Stimulated activated CD4-positive, alpha-beta T cell treated with anti-CD3 and anti-CD28 coated beads, Interleukin-12 subunit alpha, Interleukin-12 subunit beta, amount 100 ng/mL, for 48 hours (primary cell): ENCODE results near the gene DUS2.
"Not testable (repeated sequence)": the region's sequence is repeated elsewhere in the genome, so short reads cannot be mapped to it uniquely, and the experiment has no call there.

Source experiments
- DNase-seq, 3 donors: peaks; one replicate each; pipeline ENCODE4 v3.0.0-alpha.2; 2020; ENCODE audit warnings: low read depth in 2 of 3, low spot score in 1 of 3

DUS2 gene

DNA sequence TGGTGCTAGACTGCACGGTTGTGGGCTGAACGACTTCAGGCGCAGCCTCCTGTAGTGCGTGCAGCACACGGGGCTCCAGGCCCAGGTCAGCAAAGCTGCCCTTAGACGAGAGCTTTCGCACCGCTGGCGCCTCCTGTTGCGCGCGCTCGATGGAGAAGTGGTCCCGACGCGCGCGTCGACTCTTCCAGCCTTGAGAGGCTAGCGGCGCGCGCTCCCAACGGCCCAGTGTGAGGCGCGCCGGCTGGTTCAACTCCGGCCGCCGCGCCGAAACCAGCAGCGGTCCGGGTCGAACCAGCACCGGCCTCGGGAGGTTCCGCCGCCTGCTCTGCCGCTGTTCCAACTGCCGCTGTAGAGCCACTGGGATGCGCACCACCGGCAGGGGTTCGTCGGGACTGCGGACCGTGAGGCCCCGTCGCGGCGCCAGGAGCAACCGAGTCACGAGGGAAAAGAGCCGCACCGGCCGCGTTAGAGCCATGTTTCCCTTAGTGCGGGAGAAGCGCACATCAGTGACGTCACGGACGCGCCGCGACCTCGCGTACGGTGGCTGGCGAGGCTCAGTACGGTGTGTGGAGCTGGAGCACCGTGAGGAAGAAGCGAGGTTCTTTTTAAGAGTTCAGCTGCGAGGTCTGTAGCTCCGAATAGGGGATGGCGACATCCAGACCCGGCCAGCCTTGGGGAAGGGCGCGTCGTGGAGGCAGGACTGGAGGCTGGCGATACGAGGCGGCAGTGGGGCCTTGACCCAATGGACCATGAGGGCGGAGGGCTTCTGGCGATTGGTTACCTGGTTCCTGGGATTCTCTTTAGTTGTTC, at the start of gene DUS2, which contains the start of gene DDX28:
DUS2 (plus strand) TSS at position 557 of the 810 bp plus-strand sequence. CDS start 14,740 bp downstream, outside the sequence.
DDX28 (minus strand) TSS at position 505 of the 810 bp plus-strand sequence; CDS start at position 475, 30 bp downstream.
- DNase-seq = peak; percentile 91 to 98 (median 92)

DNA sequence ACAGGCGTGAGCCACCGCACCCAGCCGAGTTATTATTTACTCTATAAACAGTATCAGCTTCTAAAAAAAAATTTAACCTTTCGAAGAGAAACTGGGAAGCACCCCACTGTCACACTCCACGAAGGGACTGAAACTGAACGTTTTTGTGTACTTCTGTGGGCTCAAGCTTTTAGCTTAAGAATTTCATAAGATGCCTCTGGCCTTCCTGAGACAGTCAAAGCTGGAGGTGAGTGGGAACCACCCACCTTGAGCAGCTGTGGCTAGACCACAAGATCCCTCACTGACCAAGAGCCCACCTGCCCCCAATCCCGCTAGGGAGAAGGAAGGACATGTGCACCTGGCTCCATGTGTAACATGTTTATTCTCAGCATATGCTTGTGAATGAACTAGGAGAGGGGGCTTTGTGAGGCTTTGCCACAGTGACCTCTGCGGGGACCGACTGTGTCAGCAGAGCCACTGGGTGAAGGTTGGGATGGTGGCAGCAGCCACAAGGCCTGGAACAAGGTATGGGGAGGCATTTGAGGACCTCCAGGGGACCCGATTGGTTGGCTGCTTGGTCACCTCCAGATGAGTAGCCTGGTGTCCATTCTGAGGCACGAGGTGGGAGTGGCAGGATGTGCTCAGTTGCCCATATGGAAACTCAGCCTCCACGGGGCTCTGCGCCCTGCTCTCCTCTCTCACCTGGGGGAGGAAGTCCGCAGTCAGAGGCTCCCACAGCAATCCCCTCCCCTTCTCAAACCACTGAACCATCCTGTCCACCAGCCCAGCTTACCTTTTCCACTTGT, 47.6 kb upstream of the DUS2 start:
- DNase-seq = no peak

DNA sequence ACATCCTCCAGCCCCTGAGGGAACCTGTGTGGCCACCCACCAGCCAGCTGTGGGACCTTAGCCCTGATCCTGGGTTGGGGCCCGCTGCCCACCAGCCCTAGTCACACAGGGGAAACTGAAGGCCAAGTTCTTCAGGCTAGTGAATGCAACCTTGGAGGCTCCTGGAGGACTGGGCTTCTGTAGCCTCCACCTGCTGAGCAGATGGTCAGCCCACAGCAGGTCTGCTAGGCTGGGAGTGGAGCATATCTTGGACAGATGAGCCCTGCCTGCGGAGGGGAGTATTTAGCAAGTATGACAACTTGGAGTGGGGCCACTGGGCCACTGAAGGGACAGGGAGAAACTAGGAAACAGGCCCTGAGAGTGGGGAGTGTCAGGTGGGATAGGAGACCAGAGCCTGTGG, 46.9 kb upstream of the DUS2 start:
- DNase-seq = no peak

DNA sequence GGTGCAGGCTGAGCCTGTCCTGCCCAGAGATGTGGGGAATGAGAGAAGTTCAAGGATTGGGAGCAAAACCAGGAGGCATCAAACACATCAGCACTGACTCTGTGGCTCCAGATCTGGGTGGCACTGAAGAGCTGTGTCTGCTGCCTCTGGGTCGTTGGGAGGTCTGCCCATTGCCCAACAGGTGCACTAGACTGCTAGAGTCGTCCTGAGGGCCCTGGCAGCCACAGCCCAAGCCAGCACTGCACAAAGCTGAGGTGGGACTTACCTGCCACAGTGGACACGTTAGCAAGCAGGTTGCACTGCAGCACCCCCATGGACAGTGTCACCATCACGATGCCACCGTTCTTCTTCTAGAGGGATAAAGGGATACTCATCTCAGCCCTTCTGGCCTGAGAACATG, 46.1 kb upstream of the DUS2 start:
- DNase-seq = no peak

DNA sequence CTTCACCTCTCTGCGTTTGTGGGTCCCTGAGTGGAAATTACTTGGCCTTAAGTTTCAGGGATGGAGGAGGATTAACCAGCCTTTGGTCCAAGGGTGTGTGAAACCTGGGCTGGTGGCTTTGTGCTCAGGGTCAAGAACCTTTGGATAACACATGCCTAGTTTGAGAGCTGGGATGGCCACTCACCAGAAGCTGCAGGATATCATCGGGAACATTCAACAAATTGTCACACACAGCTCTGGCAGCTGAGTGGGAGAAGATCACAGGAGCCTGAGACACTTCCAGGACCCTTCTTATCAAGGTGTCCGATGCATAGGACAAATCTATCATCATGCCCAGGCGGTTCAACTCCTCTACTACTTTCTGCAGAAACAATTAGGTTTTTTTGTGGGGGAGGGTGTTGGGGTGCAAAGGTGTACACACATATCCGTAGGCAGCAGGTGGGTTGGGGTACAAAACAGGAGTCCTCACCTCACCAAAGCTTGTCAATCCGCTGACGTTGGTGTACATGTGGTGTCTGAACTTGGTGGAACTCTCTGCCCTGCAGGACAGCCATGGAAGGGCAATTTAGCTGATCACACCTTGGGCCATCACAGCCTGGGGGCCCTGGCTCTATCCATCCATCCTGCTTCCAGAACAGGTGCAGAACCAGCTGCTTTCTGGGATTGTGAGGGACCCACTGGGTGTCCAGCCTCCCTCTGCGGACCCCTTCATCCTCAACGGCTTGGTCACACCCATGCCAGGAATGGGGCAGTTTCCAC, 45.4 kb upstream of the DUS2 start:
- DNase-seq = no peak

- no peak for DNase-seq
Measured at GRCh38 chr16:67979955-67980678, 43.0 kb upstream of the DUS2 start, which contains the start of gene DPEP3. TSS of gene DPEP3 (minus strand) at chr16:67980499. CDS start at chr16:67980380, 119 bp downstream.

GRCh38 chr16:67982011-67982696, 40.9 kb upstream of the DUS2 start:
- no peak for DNase-seq

DNA sequence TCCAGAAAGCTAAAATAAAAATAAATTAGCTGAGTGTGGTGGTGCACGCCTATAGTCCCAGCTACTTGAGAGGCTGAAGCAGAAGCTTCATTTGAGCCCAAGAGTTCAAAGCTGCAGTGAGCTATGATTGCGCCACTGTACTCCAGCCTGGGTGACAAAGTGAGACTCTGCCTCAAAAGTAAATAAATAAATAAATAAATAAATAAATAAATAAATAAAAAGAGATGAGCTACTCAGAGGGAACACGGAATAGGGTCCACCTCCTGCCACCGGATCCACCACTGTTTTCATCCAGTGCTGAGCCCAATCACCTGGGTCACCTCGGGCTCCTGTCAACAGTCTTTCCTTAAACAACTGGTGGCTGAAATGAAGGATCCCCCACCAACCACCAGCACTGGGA, 36.1 kb upstream of the DUS2 start:
- no peak for DNase-seq

- DNase-seq = no peak
Measured at GRCh38 chr16:67987460-67988160, 35.5 kb upstream of the DUS2 start.

GRCh38 chr16:67988675-67989074, 34.4 kb upstream of the DUS2 start:
- DNase-seq = no peak

- no peak for DNase-seq
Measured at GRCh38 chr16:67989322-67990017, 33.6 kb upstream of the DUS2 start.

- DNase-seq = no peak
Measured at GRCh38 chr16:67990018-67990386, 33.1 kb upstream of the DUS2 start.

- no peak for DNase-seq
Measured at GRCh38 chr16:67992661-67993206, 30.4 kb upstream of the DUS2 start.

DNA sequence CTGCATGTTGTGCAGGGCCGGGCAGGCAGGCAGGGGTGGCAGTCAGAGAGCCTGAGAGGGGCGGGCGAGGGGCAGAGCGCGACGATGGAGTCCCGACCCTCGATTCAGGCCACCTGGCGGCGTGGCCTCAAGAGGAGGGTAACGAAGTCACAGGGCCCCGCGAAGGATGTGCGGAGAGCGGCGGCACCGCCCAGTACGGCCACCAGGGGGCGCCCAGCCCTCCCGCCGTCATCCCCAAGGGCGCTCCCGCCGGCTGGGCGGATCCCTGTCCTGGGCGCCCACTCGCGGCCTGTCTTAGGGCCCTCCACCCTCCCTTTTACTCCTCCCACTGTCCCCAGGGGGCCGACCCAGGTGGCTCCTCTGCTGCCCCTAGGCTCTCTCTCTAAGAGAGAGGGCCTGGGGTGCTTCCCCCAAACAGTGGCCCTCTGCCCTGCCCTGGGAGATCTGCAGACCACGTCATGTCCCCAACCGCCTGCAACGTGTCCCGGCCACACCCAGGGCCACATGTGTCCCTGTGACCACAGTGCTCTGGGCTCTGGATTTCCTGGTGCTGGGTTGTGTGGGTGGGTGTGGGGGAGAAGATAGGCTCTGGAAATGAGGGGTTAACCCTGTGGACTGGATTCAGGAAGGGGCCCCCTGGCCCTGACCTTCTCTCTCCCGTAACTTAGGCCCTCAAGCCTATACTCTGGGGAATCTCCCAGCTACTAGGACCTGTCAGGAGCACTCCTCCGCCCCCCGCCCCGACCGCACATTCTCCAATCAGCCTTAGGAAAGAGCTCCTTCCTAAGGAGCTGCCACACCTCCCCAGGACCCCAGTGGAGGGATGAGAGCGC, 29.7 kb upstream of the DUS2 start:
- peak; percentile 74 to 82 (median 79) for DNase-seq

- DNase-seq = not testable (repeated sequence)
Measured at GRCh38 chr16:67994040-67994408, 29.1 kb upstream of the DUS2 start.

GRCh38 chr16:67995423-67995822, 27.7 kb upstream of the DUS2 start:
- DNase-seq = no peak

DNA sequence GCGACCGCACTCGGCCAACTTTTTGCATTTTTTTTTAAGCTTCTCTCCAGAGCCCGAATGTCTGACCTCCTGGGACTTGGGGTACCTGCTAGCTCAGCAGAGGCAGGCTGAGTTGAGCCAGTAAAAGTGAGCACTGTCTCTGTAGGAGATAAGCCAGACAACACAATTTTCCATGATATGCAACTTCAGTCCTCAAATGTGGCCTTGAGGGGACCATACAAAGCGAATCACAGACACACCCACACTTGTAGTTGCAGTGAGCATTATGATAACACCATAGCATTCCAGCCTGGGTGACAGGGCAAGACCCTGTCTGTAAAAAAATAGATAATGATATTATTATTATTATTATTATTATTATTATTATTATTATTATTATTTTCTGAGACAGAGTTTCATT, 26.4 kb upstream of the DUS2 start:
- DNase-seq = no peak
